ENCODE measurements around the gene ICOS.
"Not testable (repeated sequence)": the region's sequence is repeated elsewhere in the genome, so short reads cannot be mapped to it uniquely, and the experiment has no call there.

Gene ICOS

GRCh38 chr2:203975912-203976311 lies 39.3 kb downstream of the ICOS start:
- no peak for DNase-seq (ENCODE audit: low spot score)

- DNase-seq (ENCODE audit: low spot score): no peak
These were observed 45.7 kb downstream of the ICOS start for GRCh38 chr2:203982276-203982675.

- DNase-seq (ENCODE audit: low spot score): no peak
These were observed 46.6 kb downstream of the ICOS start for GRCh38 chr2:203983064-203983715.

- not testable (repeated sequence) for DNase-seq (ENCODE audit: low spot score)
These were observed 49.4 kb downstream of the ICOS start for GRCh38 chr2:203985978-203986377.

- DNase-seq (ENCODE audit: low spot score): no peak
These were observed 51.4 kb downstream of the ICOS start for GRCh38 chr2:203987959-203988358.

- DNase-seq (ENCODE audit: low spot score): no peak
These were observed 52.1 kb downstream of the ICOS start for GRCh38 chr2:203988500-203989260.

GRCh38 chr2:203989521-203989920 lies 53.0 kb downstream of the ICOS start:
- no peak for DNase-seq (ENCODE audit: low spot score)

GRCh38 chr2:203992509-203992908 lies 55.9 kb downstream of the ICOS start:
- no peak for DNase-seq (ENCODE audit: low spot score)

GRCh38 chr2:203993011-203993410 lies 56.4 kb downstream of the ICOS start:
- DNase-seq (ENCODE audit: low spot score): no peak

GRCh38 chr2:203993560-203993959 lies 57.0 kb downstream of the ICOS start:
- no peak for DNase-seq (ENCODE audit: low spot score)

- no peak for DNase-seq (ENCODE audit: low spot score)
These were observed 58.2 kb downstream of the ICOS start for GRCh38 chr2:203994735-203995134.

GRCh38 chr2:203996692-203997091 lies 60.1 kb downstream of the ICOS start:
- no peak for DNase-seq (ENCODE audit: low spot score)

- no peak for DNase-seq (ENCODE audit: low spot score)
These were observed 60.9 kb downstream of the ICOS start for GRCh38 chr2:203997481-203997880.

- no peak for DNase-seq (ENCODE audit: low spot score)
These were observed 61.6 kb downstream of the ICOS start for GRCh38 chr2:203997980-203998809.

GRCh38 chr2:203999835-204000234 lies 63.3 kb downstream of the ICOS start:
- DNase-seq (ENCODE audit: low spot score): no peak

GRCh38 chr2:204000446-204000845 lies 63.9 kb downstream of the ICOS start:
- no peak for DNase-seq (ENCODE audit: low spot score)

- no peak for DNase-seq (ENCODE audit: low spot score)
These were observed 66.9 kb downstream of the ICOS start for GRCh38 chr2:204003276-204003990.

- DNase-seq (ENCODE audit: low spot score): no peak
These were observed 68.3 kb downstream of the ICOS start for GRCh38 chr2:204004912-204005311.

GRCh38 chr2:204005940-204006721 lies 69.6 kb downstream of the ICOS start:
- no peak for DNase-seq (ENCODE audit: low spot score)

GRCh38 chr2:204008352-204008751 lies 71.8 kb downstream of the ICOS start:
- DNase-seq (ENCODE audit: low spot score): no peak
